ENCODE measurements around the gene LCE1A. TPM values are rescaled to one million over a fixed set of nuclear protein-coding genes. Genes with fewer than 3 reads are reported as not detected.

LCE1A gene, protein sequence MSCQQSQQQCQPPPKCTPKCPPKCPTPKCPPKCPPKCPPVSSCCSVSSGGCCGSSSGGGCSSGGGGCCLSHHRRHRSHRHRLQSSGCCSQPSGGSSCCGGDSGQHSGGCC
- total RNA-seq: not detected in 2 replicates

DNA sequence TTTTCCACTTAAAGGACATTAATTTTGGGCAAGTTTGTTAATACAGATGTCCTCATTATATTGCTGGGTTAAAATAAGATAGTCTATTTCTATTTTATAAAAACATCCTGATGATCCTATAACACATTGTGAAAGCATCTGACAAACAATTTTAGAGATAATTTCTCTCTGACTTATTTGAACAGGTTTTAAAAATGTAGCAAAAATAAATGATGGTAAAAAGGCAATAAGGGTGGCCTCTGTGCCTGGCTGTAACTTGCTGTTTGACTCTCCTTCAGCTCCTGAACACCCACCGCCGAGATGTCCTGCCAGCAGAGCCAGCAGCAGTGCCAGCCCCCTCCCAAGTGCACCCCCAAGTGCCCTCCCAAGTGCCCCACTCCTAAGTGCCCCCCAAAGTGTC lies at the start of gene LCE1A:
Gene LCE1A, plus strand, starts transcription at position 301 of the 400 bp plus-strand sequence. Its CDS starts 0 bp downstream, at position 301.

DNA sequence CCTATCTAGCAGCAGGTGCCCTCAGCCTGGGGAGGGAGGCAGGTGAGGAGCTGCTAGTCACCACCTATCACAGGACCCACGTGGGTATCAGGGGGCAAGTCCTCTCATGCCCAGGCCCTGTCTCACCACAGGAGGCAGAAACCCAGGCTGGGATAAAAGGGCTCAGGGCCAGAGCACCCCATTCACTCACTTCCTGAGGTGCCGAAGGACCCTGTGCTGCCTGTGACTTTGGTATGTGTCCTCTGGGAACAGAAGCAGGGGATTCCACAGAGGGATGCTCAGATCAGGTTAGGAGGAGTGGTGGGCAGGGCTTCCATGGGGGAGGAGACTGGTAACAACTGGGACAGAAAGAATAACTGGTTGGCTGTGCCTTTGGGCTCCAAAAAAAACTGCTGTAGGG lies 41.2 kb upstream of the LCE1A start, which contains the start of gene LCE1E:
Gene LCE1E, plus strand, starts transcription at position 181 of the 400 bp plus-strand sequence. CDS start 1,043 bp downstream, outside the sequence.

DNA sequence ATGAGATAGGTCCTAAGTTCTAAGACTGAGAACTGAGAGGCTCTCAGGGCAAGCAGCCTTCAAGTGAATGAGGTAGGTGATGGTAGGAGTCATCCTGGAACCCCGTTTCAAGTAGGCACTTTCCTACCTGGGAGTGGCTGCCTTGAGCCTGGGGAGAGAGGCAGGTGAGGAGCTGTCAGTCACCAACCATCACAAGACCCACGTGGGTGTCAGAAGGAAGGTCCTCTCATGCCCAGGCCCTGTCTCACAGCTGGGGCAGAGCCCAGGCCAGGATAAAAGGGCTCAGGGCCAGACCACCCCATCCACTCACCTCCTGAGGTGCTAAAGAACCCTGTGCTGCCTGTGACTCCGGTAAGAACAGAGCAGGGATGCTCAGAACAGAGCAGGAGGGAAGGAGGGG lies 30.9 kb upstream of the LCE1A start, which contains the start of gene LCE1D:
Gene LCE1D, plus strand, starts transcription at position 301 of the 400 bp plus-strand sequence. CDS start 1,074 bp downstream, outside the sequence.

DNA sequence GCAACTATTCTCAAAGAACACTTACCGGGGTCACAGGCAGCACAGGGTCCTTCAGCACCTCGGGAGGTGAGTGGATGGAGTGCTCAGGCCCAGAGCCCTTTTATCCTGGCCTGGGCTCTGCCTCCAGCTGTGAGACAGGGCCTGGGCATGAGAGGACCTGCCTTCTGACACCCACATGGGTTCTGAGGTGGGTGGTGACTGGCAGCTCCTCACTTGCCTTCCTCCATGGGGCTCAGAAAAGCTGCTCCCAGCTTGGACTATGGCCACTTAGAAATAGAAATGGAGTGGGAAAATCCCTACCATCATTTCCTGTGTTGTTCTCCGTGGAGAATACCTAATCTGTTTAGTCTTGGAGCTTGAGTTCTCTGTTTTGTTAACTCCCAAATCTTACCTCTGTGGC lies 20.7 kb upstream of the LCE1A start, which contains the start of gene LCE1C:
Gene LCE1C, minus strand, starts transcription at position 76 of the 400 bp plus-strand sequence. CDS start 1,173 bp downstream, outside the sequence.

DNA sequence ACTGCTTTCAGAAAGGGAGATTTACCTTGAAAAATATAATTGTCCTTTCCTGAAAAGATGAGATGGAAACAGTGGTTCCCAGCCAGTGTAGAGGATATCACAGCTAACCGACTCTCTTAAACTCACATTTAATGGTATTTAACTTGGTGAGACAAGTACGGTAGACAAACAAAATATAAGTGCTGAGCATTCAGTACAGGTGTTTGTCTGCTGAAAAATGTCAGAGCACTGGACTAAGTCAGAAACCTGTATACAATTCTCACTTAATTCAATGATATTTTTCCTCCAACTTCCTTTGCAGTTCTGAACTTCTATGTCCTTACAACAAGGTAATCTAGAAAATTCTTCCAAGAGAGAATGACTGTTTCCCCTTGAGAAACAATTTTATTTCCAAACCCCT lies 15.6 kb upstream of the LCE1A start, which contains the start of gene LCE1B:
Gene LCE1B, plus strand, starts transcription at position 301 of the 400 bp plus-strand sequence. CDS start 476 bp downstream, outside the sequence.

DNA sequence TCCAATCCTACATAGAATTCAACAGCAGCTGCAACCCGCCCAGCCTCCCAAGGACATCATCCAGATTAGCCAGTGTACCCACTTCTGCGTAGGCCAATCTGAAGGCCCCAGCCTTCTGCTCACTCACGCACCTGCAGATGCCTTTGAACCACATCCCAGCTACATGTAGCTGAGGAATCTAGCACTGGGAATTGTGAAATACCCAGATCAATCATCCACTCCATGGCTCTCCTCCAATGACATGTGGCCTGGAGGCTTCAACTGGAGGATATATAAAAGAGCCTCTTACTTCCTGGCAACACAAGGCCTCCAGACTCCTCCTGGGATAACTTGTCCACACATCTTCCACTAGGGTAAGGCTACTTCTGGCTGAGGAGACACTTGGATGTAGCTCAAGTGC lies 15.3 kb downstream of the LCE1A start, which contains the start of gene LCE6A:
Gene LCE6A, plus strand, starts transcription at position 301 of the 400 bp plus-strand sequence. CDS start 665 bp downstream, outside the sequence.

DNA sequence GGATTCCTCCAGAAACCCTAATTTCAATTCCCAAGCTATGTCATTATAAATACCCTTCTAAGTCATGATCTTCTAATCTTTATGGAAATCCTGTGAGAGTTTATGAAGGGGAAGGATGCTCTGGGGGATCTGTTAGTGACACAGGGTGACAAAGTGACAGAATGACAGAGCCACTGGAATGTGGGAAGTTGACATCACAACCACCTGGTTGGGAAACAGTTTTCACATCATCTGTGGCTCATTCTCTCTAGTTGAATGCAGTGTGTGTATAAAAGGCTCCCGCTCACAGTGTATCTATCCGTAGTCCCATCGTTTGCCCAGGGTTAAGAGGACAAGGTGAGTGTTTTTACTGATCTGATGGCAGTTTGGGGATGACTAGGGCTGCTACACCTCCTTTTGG lies 32.4 kb downstream of the LCE1A start, which contains the start of gene LCE7A:
Gene LCE7A, plus strand, starts transcription at position 301 of the 400 bp plus-strand sequence. CDS start 702 bp downstream, outside the sequence.

Other genes starting within 250 kb of the LCE1A start
- gene LCE3D, start 247.0 kb upstream of the LCE1A start, total RNA-seq: not detected in 2 replicates
- not detected in 2 replicates for gene LCE3C, start 227.2 kb upstream of the LCE1A start, total RNA-seq
- not detected in 2 replicates for gene LCE3B, start 213.7 kb upstream of the LCE1A start, total RNA-seq
- gene LCE3A, start 204.4 kb upstream of the LCE1A start, total RNA-seq: not detected in 2 replicates
- gene LCE2D, start 164.1 kb upstream of the LCE1A start, total RNA-seq: not detected in 2 replicates
- gene LCE2C, start 152.2 kb upstream of the LCE1A start, total RNA-seq: not detected in 2 replicates
- gene LCE2B, start 141.3 kb upstream of the LCE1A start, total RNA-seq: not detected in 2 replicates
- not detected in 2 replicates for gene LCE2A, start 129.1 kb upstream of the LCE1A start, total RNA-seq
- not detected in 2 replicates for gene LCE4A, start 119.3 kb upstream of the LCE1A start, total RNA-seq
- not detected in 2 replicates for gene KPRP, start 69.4 kb upstream of the LCE1A start, total RNA-seq
- not detected in 2 replicates for gene LCE1F, start 52.3 kb upstream of the LCE1A start, total RNA-seq
- not detected in 2 replicates for gene LCE1E, start 41.2 kb upstream of the LCE1A start, total RNA-seq
- not detected in 2 replicates for gene LCE1D, start 30.8 kb upstream of the LCE1A start, total RNA-seq
- gene LCE1C, start 20.8 kb upstream of the LCE1A start, total RNA-seq: not detected in 2 replicates
- gene LCE1B, start 15.5 kb upstream of the LCE1A start, total RNA-seq: not detected in 2 replicates
- gene LCE6A, start 15.4 kb downstream of the LCE1A start, total RNA-seq: not detected in 2 replicates
- gene LCE7A, start 32.5 kb downstream of the LCE1A start, total RNA-seq: not detected in 2 replicates
- not detected in 2 replicates for gene SMCP, start 50.8 kb downstream of the LCE1A start, total RNA-seq
- gene IVL, start 81.1 kb downstream of the LCE1A start, total RNA-seq: not detected in 2 replicates
- not detected in 2 replicates for gene SPRR5, start 119.7 kb downstream of the LCE1A start, total RNA-seq
- not detected in 2 replicates for gene SPRR4, start 143.2 kb downstream of the LCE1A start, total RNA-seq
- not detected in 2 replicates for gene SPRR1A, start 156.6 kb downstream of the LCE1A start, total RNA-seq
- not detected in 2 replicates for gene SPRR3, start 174.3 kb downstream of the LCE1A start, total RNA-seq
- gene SPRR1B, start 203.7 kb downstream of the LCE1A start, total RNA-seq: not detected in 2 replicates
- not detected in 2 replicates for gene SPRR2D, start 213.6 kb downstream of the LCE1A start, total RNA-seq
- gene SPRR2A, start 230.0 kb downstream of the LCE1A start, total RNA-seq: not detected in 2 replicates
- gene SPRR2B, start 244.1 kb downstream of the LCE1A start, total RNA-seq: not detected in 2 replicates

Data from bronchus fibroblast of lung (primary cell).